ENCODE data around the gene PRKCH. TPM values are rescaled to one million over a fixed set of nuclear protein-coding genes. Genes with fewer than 3 reads are reported as not detected.

PRKCH gene
- total RNA-seq, 4 donors from 2014 or later: 15.7 to 74.7 (median 38.4) TPM

GRCh38 chr14:61357123-61357522, 35.7 kb downstream of the PRKCH start:
- no peak for DNase-seq (ENCODE audit: low spot score)
- no peak for TF ChIP-seq CTCF (IDR thresholded peaks at IDR 0.05)
- no peak for ATAC-seq (ENCODE audit: low FRiP score)

DNA sequence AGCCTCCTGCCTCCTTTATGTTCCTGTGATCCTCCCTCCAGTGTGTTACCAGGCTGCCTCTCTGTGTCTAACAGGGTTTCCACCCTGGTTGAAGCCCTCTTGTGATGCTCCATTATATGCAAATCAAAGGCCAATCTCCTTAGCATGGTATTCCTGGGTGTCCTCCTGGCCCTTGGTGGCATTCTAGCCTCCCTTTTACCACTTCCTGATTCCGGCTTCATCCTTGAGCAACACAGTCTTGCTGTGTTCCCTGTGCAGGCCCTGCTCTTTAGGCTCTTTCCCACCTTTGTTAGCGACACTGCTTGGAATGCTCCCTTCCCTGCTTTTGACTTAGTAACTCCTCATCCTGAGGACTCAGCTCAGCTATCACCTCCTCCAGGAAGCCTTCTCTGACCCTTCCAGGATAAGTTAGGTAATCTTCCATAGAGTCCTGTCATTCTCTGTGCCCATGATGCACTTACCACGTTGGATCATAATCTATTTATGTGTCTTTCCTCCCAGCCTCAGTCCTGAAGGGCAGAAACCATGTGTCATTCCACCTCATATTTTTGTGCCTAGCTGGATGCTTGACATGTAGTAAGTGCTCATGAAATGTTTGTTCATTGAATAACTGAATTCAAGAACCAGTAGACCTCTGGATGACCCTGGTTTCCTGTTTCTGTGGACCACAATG, 37.3 kb downstream of the PRKCH start:
- TF ChIP-seq CTCF (IDR thresholded peaks at IDR 0.05): no peak
- ATAC-seq (ENCODE audit: low FRiP score) (no peak), DNase-seq (ENCODE audit: low spot score) (no peak)

DNA sequence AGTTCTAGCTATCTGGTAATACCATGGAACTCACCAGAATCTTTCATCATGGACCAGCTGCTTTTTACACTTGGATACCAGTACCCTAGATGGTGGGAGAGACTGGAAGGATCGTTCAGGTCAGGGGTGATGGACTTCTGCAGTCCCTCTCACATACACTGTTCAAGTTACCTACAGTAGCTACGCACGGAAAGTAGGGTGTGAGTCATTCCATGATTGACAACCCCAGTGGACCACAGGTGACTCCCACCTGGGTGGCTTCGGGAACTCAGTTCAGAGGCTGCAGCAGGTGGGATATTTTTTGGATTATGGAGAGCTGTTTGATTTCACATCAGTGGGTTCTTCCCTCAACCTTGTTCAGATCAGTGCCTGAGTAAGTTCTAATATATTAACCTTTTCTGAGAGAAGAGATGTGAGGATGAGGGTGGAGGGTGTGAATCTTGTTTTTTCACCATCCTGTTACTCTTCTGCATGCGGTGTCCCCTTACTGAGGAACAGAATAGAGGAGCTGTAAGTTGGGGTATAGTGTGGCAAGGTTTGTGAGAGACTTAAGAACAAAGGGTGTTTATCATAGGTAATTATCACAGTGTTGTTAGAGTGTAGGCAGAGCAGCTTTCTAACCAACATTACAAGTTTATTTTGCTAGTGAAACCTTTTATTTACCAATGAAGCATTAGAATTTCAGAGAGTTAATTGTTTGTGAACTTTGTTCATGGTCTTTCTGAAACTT, 39.6 kb downstream of the PRKCH start:
- no peak for TF ChIP-seq CTCF (IDR thresholded peaks at IDR 0.05)
- no peak for ATAC-seq (ENCODE audit: low FRiP score)
- DNase-seq (ENCODE audit: low spot score): no peak

- no peak for DNase-seq (ENCODE audit: low spot score)
- no peak for ATAC-seq (ENCODE audit: low FRiP score)
- TF ChIP-seq CTCF (IDR thresholded peaks at IDR 0.05): no peak
Observed at GRCh38 chr14:61362072-61362750, 40.8 kb downstream of the PRKCH start.

GRCh38 chr14:61364243-61364642, 42.9 kb downstream of the PRKCH start:
- ATAC-seq (ENCODE audit: low FRiP score) (no peak), DNase-seq (ENCODE audit: low spot score) (no peak)

GRCh38 chr14:61365667-61366212, 44.4 kb downstream of the PRKCH start:
- TF ChIP-seq CTCF (IDR thresholded peaks at IDR 0.05): no peak
- ATAC-seq (ENCODE audit: low FRiP score) (no peak), DNase-seq (ENCODE audit: low spot score) (no peak)

More at GRCh38 chr14:61364243-61364642, 42.9 kb downstream of the PRKCH start:
- no peak for TF ChIP-seq CTCF (IDR thresholded peaks at IDR 0.05)
